A549 (cell line): ENCODE data around the gene MAGT1. TPM values are rescaled to one million over a fixed set of nuclear protein-coding genes. Genes with fewer than 3 reads are reported as not detected.

Source experiments
- ATAC-seq, 2 experiments: fragments of 200-7000 bp in 1 of 2; fragments of >200 bp in 1 of 2; cut with Nextera tagmentation in 1 of 2; cut with Tn5 transposase in 1 of 2; 3 replicates each; pipeline versions ENCODE4 v1.8.0 to v1.9.1; 2018 to 2020; ENCODE audit warnings: mild to moderate bottlenecking in 1 of 2, moderate library complexity in 1 of 2
- CTCF ChIA-PET: fragments of 300-600 bp; sonication (Branson Sonifier 250); formaldehyde crosslinking; extraction: SDS; loops from one replicate; lab custom pipeline; 2021; ENCODE audit warnings: antibody characterized with exemption, inconsistent platforms; lab: Yijun Ruan, JAX
- POLR2A ChIA-PET: fragments of 350-600 bp; formaldehyde crosslinking; extraction: SDS; loops from one replicate; lab custom pipeline; 2021; ENCODE audit warnings: antibody characterized with exemption, inconsistent platforms; lab: Yijun Ruan, JAX
- DNase-seq, 2 experiments: peaks; one replicate each; pipeline versions ENCODE4 v3.0.0 to v3.0.0-alpha.2; 2011 to 2016; ENCODE audit warnings: low read depth in 1 of 2, low spot score in 1 of 2
- FAIRE-seq: peaks from 2 replicates; lab custom pipeline; 2011; peaks lifted over from hg19 to GRCh38; lab: Jason Lieb, UNC
- H3K27ac ChIP-seq, 2 experiments: fragments of >200 bp; sonication (Bioruptor Twin); formaldehyde crosslinking; 3 replicates each; pipeline ENCODE4 v1.5.1; 2016 to 2017
- H3K4me1 ChIP-seq: fragments of >200 bp; sonication (Bioruptor Twin); formaldehyde crosslinking; 3 replicates; pipeline ENCODE4 v1.6.1; 2016
- H3K4me2 ChIP-seq: fragments of >200 bp; sonication (Bioruptor Twin); formaldehyde crosslinking; 3 replicates; pipeline ENCODE4 v1.6.1; 2016
- H3K4me3 ChIP-seq: fragments of >200 bp; sonication (Bioruptor Twin); formaldehyde crosslinking; 3 replicates; pipeline ENCODE4 v1.5.1; 2016
- H3K9me3 ChIP-seq: fragments of >200 bp; sonication (Bioruptor Twin); formaldehyde crosslinking; 3 replicates; pipeline ENCODE4 v1.6.1; 2016
- BHLHE40 ChIP-seq: IDR thresholded peaks from 2 replicates; pipeline ENCODE4 v1.6.1; 2012; ENCODE audit warnings: low read depth, low read length, inconsistent platforms
- CBX2 ChIP-seq: fragments of 200-600 bp; sonication (generic); IDR thresholded peaks from 2 replicates; pipeline ENCODE4 v1.6.1; 2016; ENCODE audit warnings: low read depth, mild to moderate bottlenecking, borderline replicate concordance
- CEBPB ChIP-seq, 2 experiments: fragments of >200 bp in 1 of 2; sonication (Bioruptor Twin) in 1 of 2; formaldehyde crosslinking in 1 of 2; IDR thresholded peaks; 2 replicates each; pipeline ENCODE4 v1.6.1; 2012 to 2016
- EHF ChIP-seq: fragments of 250-450 bp; sonication (Bioruptor Pico); IDR thresholded peaks from 2 replicates; pipeline ENCODE4 v1.5.0; 2020; ENCODE audit warnings: mild to moderate bottlenecking
- GATA3 ChIP-seq: IDR thresholded peaks from 2 replicates; pipeline ENCODE4 v1.6.1; 2012; ENCODE audit warnings: borderline replicate concordance
- HDAC2 ChIP-seq: fragments of 200-600 bp; sonication (generic); IDR thresholded peaks from 2 replicates; pipeline ENCODE4 v1.6.1; 2016
- HOXA7 ChIP-seq: fragments of 250-450 bp; sonication (Bioruptor Pico); IDR thresholded peaks from 2 replicates; pipeline ENCODE4 v1.5.0; 2020; ENCODE audit warnings: mild to moderate bottlenecking, moderate library complexity
- JUN ChIP-seq, 2 experiments: fragments of >200 bp; sonication (Bioruptor Twin); formaldehyde crosslinking; IDR thresholded peaks; 2 replicates in 1 of 2; 3 replicates in 1 of 2; pipeline ENCODE4 v1.6.1; 2016 to 2017
- JUNB ChIP-seq: fragments of >200 bp; sonication (Bioruptor Twin); formaldehyde crosslinking; IDR thresholded peaks from 2 replicates; pipeline ENCODE4 v1.6.1; 2016
- KDM5A ChIP-seq: fragments of 200-600 bp; sonication (generic); IDR thresholded peaks from 2 replicates; pipeline ENCODE4 v1.6.1; 2016; ENCODE audit warnings: antibody characterized with exemption, mild to moderate bottlenecking
- MAFK ChIP-seq: fragments of 450-650 bp; IDR thresholded peaks from 2 replicates; pipeline ENCODE4 v1.6.1; 2014; ENCODE audit not compliant: partially characterized antibody
- MAZ ChIP-seq: fragments of 150-350 bp; IDR thresholded peaks from 2 replicates; pipeline ENCODE4 v1.6.1; 2014; ENCODE audit warnings: antibody characterized with exemption, low read depth, low read length, borderline replicate concordance
- MYC ChIP-seq: IDR thresholded peaks from 2 replicates; pipeline ENCODE4 v1.6.1; 2012; ENCODE audit warnings: mild to moderate bottlenecking, inconsistent platforms, low read length, improper control_type of control experiment, borderline replicate concordance
- NFE2L2 ChIP-seq: fragments of 150-350 bp; conservative IDR thresholded peaks from 2 replicates; pipeline ENCODE4 v1.6.1; 2014; ENCODE audit warnings: low read length
- POLR2A ChIP-seq: IDR thresholded peaks from 2 replicates; pipeline ENCODE4 v1.6.1; 2012; ENCODE audit warnings: mild to moderate bottlenecking, low read length
- POLR2AphosphoS2 ChIP-seq: conservative IDR thresholded peaks from 2 replicates; pipeline ENCODE4 v1.6.1; 2012; ENCODE audit warnings: low read length, improper control_type of control experiment, inconsistent platforms
- RAD21 ChIP-seq, 2 experiments: fragments of >200 bp in 1 of 2; sonication (Bioruptor Twin) in 1 of 2; formaldehyde crosslinking in 1 of 2; IDR thresholded peaks in 1 of 2; conservative IDR thresholded peaks in 1 of 2; 2 replicates in 1 of 2; 3 replicates in 1 of 2; pipeline ENCODE4 v1.6.1; 2012 to 2018; ENCODE audit warnings: inconsistent platforms in 1 of 2
- RARB ChIP-seq: fragments of 250-450 bp; sonication (Bioruptor Pico); IDR thresholded peaks from 2 replicates; pipeline ENCODE4 v1.8.0; 2021; ENCODE audit warnings: mild to moderate bottlenecking, moderate library complexity
- RCOR1 ChIP-seq: fragments of 150-350 bp; IDR thresholded peaks from 2 replicates; pipeline ENCODE4 v1.6.1; 2014; ENCODE audit warnings: antibody characterized with exemption, low read length, low read depth
- SMC3 ChIP-seq: fragments of >200 bp; sonication (Bioruptor Twin); formaldehyde crosslinking; IDR thresholded peaks from 3 replicates; pipeline ENCODE4 v1.6.1; 2018; ENCODE audit warnings: inconsistent platforms
- SREBF2 ChIP-seq: fragments of 450-650 bp; IDR thresholded peaks from 2 replicates; pipeline ENCODE4 v1.6.1; 2014; ENCODE audit warnings: mild to moderate bottlenecking, moderate library complexity
- TP53 ChIP-seq: fragments of 250-450 bp; sonication (Bioruptor Pico); IDR thresholded peaks from 2 replicates; pipeline ENCODE4 v1.5.0; 2021; ENCODE audit warnings: mild to moderate bottlenecking, moderate library complexity
- ZC3H11A ChIP-seq: fragments of 450-650 bp; IDR thresholded peaks from 2 replicates; pipeline ENCODE4 v1.6.1; 2014; ENCODE audit warnings: antibody characterized with exemption, mild to moderate bottlenecking
- ZFP36 ChIP-seq: fragments of 450-650 bp; IDR thresholded peaks from 2 replicates; pipeline ENCODE4 v1.6.1; 2014; ENCODE audit warnings: borderline replicate concordance; ENCODE audit not compliant: partially characterized antibody
- ZNF302 ChIP-seq: fragments of 250-450 bp; sonication (Bioruptor Pico); IDR thresholded peaks from 2 replicates; pipeline ENCODE4 v1.9.0; 2021; ENCODE audit warnings: inconsistent platforms, mild to moderate bottlenecking, moderate library complexity
- WGBS: methylation state at CpG from one replicate; pipeline ENCODE4 v1.1.6; 2017; ENCODE audit errors: missing lambda C conversion rate; 5-methylcytosine and 5-hydroxymethylcytosine counted together
- polyA plus RNA-seq, 4 experiments: library from polyadenylated mRNA; depleted of rRNA in 3 of 4; stranded (reverse); fragments of >200 nt; fragmentation: RNase III in 1 of 4; extraction: RNeasy Plus Mini Kit Qiagen cat#74134 plus additional on column Dnase treatment in 1 of 4; gene quantifications; 2 replicates in 3 of 4; 3 replicates in 1 of 4; pipeline ENCODE4 v1.2.3, GENCODE V29; 2011 to 2017
- TF ChIP-seq, protein P1 (sequence below): fragments of >200 bp; sonication (Bioruptor Twin); formaldehyde crosslinking; IDR thresholded peaks from 3 replicates; pipeline ENCODE4 v1.5.1; 2016
- TF ChIP-seq, protein P2 (sequence below): IDR thresholded peaks from 2 replicates; pipeline ENCODE4 v1.6.1; 2012
- TF ChIP-seq, protein P3 (sequence below): fragments of 200-600 bp; sonication (generic); IDR thresholded peaks from 2 replicates; pipeline ENCODE4 v1.6.1; 2016; ENCODE audit warnings: antibody characterized with exemption, mild to moderate bottlenecking, moderate library complexity
- TF ChIP-seq, protein P4 (sequence below): fragments of 450-650 bp; IDR thresholded peaks from 2 replicates; pipeline ENCODE4 v1.6.1; 2014; ENCODE audit warnings: antibody characterized with exemption
- TF ChIP-seq, protein P5 (sequence below): IDR thresholded peaks from 2 replicates; pipeline ENCODE4 v1.6.1; 2012; ENCODE audit warnings: low read depth, borderline replicate concordance
- TF ChIP-seq, protein P6 (sequence below): fragments of >200 bp; sonication (Bioruptor Twin); formaldehyde crosslinking; IDR thresholded peaks from 2 replicates; pipeline ENCODE4 v1.6.1; 2016
- TF ChIP-seq, protein P7 (sequence below): fragments of >200 bp; sonication (Bioruptor Twin); formaldehyde crosslinking; IDR thresholded peaks from 3 replicates; pipeline ENCODE4 v1.6.1; 2016

MAGT1 gene
- polyA plus RNA-seq, 2 of the 4 experiments (the other 2 are of a cell fraction), result 44.3 to 86.4 TPM

DNA sequence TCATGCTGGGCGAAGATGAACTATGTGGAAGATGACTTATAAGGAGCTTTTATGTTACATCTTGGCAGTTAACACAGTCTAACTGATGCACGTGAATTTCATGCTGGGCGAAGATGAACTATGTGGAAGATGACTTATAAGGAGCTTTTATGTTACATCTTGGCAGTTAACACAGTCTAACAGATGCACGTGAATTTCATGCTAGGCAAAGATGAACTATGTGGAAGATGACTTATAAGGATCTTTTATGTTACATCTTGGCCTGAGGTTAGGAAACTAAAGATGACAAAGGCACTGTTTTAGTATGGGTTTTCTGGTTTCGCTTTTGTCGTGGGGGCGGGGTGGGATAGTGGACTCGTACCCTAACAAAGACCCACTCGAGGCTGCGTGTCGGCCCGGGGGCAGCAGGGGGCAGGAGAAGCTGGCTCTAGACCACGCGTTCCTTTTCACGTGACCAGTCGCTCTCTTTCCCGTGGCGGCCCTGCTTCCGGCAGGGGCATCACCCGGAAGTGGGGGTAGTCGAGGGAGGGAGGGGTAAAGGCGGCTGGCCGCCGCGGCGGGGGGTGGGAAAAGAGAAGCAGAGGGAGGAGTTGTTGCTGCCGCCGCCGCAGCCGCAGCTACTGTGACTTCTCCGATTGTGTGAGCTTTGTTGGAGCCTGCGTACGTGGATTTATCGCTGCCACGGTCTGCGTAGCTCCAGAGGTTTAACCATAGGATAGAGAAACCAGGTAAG lies 15.0 kb upstream of the MAGT1 start, which contains the start of gene ATP7A:
ATP7A (plus strand) TSS at position 586 of the 733 bp plus-strand sequence. CDS start 60,949 bp downstream, outside the sequence.
- H3K4me2 ChIP-seq, result peak within 1 kb of the TSS; percentile 79
- ATAC-seq (peak; percentile 96 to 98), FAIRE-seq (no peak), DNase-seq (peak; percentile 92 to 95)
- ChIA-PET POLR2A (interaction anchor here (0.7 to 4.1 kb wide), 2 partner anchors 11 to 109 kb away, joined by 7 to 48 read pairs; partner anchors contain the start of gene COX7B), CTCF (interaction anchor here (0.9 to 8.0 kb wide), 9 partner anchors 10 to 209 kb away, joined by 3 to 52 read pairs (median 5); partner anchors contain the start of gene COX7B)
- H3K4me1 ChIP-seq, result peaks cover 12% of the 10 kb centered on the region; the same call in 2 of the 3 replicates
- WGBS, result 6% methylated on average over 15 of the region's 36 CpGs
- TF ChIP-seq, protein P1, sequence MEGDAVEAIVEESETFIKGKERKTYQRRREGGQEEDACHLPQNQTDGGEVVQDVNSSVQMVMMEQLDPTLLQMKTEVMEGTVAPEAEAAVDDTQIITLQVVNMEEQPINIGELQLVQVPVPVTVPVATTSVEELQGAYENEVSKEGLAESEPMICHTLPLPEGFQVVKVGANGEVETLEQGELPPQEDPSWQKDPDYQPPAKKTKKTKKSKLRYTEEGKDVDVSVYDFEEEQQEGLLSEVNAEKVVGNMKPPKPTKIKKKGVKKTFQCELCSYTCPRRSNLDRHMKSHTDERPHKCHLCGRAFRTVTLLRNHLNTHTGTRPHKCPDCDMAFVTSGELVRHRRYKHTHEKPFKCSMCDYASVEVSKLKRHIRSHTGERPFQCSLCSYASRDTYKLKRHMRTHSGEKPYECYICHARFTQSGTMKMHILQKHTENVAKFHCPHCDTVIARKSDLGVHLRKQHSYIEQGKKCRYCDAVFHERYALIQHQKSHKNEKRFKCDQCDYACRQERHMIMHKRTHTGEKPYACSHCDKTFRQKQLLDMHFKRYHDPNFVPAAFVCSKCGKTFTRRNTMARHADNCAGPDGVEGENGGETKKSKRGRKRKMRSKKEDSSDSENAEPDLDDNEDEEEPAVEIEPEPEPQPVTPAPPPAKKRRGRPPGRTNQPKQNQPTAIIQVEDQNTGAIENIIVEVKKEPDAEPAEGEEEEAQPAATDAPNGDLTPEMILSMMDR, result peak; percentile 62
- no peak for TF ChIP-seq HDAC2
- TF ChIP-seq MAFK, result no peak
- TF ChIP-seq, protein P2, sequence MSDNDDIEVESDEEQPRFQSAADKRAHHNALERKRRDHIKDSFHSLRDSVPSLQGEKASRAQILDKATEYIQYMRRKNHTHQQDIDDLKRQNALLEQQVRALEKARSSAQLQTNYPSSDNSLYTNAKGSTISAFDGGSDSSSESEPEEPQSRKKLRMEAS, result peak; percentile 92
- TF ChIP-seq, protein P3, sequence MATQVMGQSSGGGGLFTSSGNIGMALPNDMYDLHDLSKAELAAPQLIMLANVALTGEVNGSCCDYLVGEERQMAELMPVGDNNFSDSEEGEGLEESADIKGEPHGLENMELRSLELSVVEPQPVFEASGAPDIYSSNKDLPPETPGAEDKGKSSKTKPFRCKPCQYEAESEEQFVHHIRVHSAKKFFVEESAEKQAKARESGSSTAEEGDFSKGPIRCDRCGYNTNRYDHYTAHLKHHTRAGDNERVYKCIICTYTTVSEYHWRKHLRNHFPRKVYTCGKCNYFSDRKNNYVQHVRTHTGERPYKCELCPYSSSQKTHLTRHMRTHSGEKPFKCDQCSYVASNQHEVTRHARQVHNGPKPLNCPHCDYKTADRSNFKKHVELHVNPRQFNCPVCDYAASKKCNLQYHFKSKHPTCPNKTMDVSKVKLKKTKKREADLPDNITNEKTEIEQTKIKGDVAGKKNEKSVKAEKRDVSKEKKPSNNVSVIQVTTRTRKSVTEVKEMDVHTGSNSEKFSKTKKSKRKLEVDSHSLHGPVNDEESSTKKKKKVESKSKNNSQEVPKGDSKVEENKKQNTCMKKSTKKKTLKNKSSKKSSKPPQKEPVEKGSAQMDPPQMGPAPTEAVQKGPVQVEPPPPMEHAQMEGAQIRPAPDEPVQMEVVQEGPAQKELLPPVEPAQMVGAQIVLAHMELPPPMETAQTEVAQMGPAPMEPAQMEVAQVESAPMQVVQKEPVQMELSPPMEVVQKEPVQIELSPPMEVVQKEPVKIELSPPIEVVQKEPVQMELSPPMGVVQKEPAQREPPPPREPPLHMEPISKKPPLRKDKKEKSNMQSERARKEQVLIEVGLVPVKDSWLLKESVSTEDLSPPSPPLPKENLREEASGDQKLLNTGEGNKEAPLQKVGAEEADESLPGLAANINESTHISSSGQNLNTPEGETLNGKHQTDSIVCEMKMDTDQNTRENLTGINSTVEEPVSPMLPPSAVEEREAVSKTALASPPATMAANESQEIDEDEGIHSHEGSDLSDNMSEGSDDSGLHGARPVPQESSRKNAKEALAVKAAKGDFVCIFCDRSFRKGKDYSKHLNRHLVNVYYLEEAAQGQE, result no peak
- peak; percentile 67 for TF ChIP-seq BHLHE40
- TF ChIP-seq CEBPB (IDR thresholded peaks at IDR 0.05), result no peak
- TF ChIP-seq GATA3, result no peak
- TF ChIP-seq CBX2, result no peak
- TF ChIP-seq, protein P4, sequence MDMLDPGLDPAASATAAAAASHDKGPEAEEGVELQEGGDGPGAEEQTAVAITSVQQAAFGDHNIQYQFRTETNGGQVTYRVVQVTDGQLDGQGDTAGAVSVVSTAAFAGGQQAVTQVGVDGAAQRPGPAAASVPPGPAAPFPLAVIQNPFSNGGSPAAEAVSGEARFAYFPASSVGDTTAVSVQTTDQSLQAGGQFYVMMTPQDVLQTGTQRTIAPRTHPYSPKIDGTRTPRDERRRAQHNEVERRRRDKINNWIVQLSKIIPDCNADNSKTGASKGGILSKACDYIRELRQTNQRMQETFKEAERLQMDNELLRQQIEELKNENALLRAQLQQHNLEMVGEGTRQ, result peak; percentile 81
- peak; percentile 77 to 88 for TF ChIP-seq RAD21 (conservative IDR thresholded peaks at IDR 0.05 in 1 of 2, IDR thresholded peaks at IDR 0.05 in 1 of 2)
- no peak for TF ChIP-seq NFE2L2
- TF ChIP-seq MYC, result peak; percentile 67; the same call in 1 of the 2 replicates
- TF ChIP-seq RARB (CRISPR knock-in tag), result no peak
- TF ChIP-seq RCOR1, result no peak
- 0 out of 2 replicates have a peak, but pooled peaks have one; percentile 39 for TF ChIP-seq POLR2A
- TF ChIP-seq, protein P5, sequence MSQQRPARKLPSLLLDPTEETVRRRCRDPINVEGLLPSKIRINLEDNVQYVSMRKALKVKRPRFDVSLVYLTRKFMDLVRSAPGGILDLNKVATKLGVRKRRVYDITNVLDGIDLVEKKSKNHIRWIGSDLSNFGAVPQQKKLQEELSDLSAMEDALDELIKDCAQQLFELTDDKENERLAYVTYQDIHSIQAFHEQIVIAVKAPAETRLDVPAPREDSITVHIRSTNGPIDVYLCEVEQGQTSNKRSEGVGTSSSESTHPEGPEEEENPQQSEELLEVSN, result no peak
- no peak for TF ChIP-seq MAZ
- no peak for TF ChIP-seq TP53 (CRISPR knock-in tag)
- TF ChIP-seq SREBF2, result no peak
- TF ChIP-seq SMC3, result peak; percentile 89
- TF ChIP-seq ZFP36, result no peak
- no peak for TF ChIP-seq ZC3H11A
- TF ChIP-seq POLR2AphosphoS2, result no peak
- TF ChIP-seq HOXA7 (CRISPR knock-in tag), result no peak
- TF ChIP-seq, protein P6, sequence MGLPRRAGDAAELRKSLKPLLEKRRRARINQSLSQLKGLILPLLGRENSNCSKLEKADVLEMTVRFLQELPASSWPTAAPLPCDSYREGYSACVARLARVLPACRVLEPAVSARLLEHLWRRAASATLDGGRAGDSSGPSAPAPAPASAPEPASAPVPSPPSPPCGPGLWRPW, result no peak
- TF ChIP-seq KDM5A, result peak; percentile 55; the same call in 1 of the 2 replicates
- no peak for TF ChIP-seq EHF (CRISPR knock-in tag)
- no peak for TF ChIP-seq JUNB
- no peak for TF ChIP-seq ZNF302 (CRISPR knock-in tag)
- peak in 1 of 2 experiments; percentile 59; a peak in 1 of 5 replicates for TF ChIP-seq JUN (IDR thresholded peaks at IDR 0.05)
- TF ChIP-seq, protein P7, sequence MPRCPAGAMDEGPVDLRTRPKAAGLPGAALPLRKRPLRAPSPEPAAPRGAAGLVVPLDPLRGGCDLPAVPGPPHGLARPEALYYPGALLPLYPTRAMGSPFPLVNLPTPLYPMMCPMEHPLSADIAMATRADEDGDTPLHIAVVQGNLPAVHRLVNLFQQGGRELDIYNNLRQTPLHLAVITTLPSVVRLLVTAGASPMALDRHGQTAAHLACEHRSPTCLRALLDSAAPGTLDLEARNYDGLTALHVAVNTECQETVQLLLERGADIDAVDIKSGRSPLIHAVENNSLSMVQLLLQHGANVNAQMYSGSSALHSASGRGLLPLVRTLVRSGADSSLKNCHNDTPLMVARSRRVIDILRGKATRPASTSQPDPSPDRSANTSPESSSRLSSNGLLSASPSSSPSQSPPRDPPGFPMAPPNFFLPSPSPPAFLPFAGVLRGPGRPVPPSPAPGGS, result no peak
- H3K27ac ChIP-seq, result peak within 1 kb of the TSS; percentile 80 to 86
- peak within 1 kb of the TSS; percentile 58 for H3K4me3 ChIP-seq
- H3K9me3 ChIP-seq, result no peaks in the 10 kb centered on the region
